PFSK-1 (cell line): ENCODE data around the gene NR0B2.

Source experiments
- FOXP2 ChIP-seq: optimal IDR thresholded peaks from 2 replicates; pipeline ENCODE3; 2011; ENCODE audit warnings: borderline replicate concordance, control low read depth, inconsistent platforms; ENCODE audit not compliant: insufficient read depth; ENCODE audit errors: extremely low read length, extremely low read depth
- POLR2AphosphoS5 ChIP-seq: IDR thresholded peaks from 2 replicates; pipeline ENCODE4 v1.6.1; 2012; ENCODE audit warnings: low read depth, mild to moderate bottlenecking, control low read depth, low read length, moderate library complexity
- REST ChIP-seq, 2 experiments: IDR thresholded peaks; 2 replicates each; pipeline versions ENCODE4 v1.6.1 to v1.8.0; 2011 to 2012; ENCODE audit warnings: low read depth in 2 of 2, low read length in 2 of 2, control low read depth in 1 of 2, inconsistent platforms in 1 of 2, mild to moderate bottlenecking in 1 of 2, moderate library complexity in 1 of 2; ENCODE audit not compliant: insufficient read depth in 1 of 2
- SIN3A ChIP-seq: IDR thresholded peaks from 2 replicates; pipeline ENCODE4 v1.6.1; 2012; ENCODE audit warnings: mild to moderate bottlenecking, low read length, moderate library complexity, borderline replicate concordance; ENCODE audit not compliant: insufficient read depth
- TAF1 ChIP-seq: IDR thresholded peaks from 2 replicates; pipeline ENCODE4 v1.6.1; 2012; ENCODE audit warnings: low read length, control low read depth, borderline replicate concordance; ENCODE audit not compliant: insufficient read depth

NR0B2 gene

GRCh38 chr1:26945728-26946127 is 32.0 kb upstream of the NR0B2 start:
- TF ChIP-seq POLR2AphosphoS5 (no peak), FOXP2 (no peak), REST (IDR thresholded peaks at IDR 0.05; ENCODE audit: insufficient read depth in 1 of 2, low read depth in 2 of 2, low read length in 2 of 2) (no peak), TAF1 (no peak), SIN3A (no peak)

GRCh38 chr1:26945138-26945537 is 31.4 kb upstream of the NR0B2 start:
- TF ChIP-seq POLR2AphosphoS5: no peak
- no peak for TF ChIP-seq TAF1
- TF ChIP-seq SIN3A: no peak
- no peak for TF ChIP-seq FOXP2
- no peak for TF ChIP-seq REST (IDR thresholded peaks at IDR 0.05; ENCODE audit: insufficient read depth in 1 of 2, low read depth in 2 of 2, low read length in 2 of 2)

GRCh38 chr1:26942656-26943055 is 28.9 kb upstream of the NR0B2 start:
- no peak for TF ChIP-seq POLR2AphosphoS5
- no peak for TF ChIP-seq SIN3A
- TF ChIP-seq REST (IDR thresholded peaks at IDR 0.05; ENCODE audit: insufficient read depth in 1 of 2, low read depth in 2 of 2, low read length in 2 of 2): no peak
- no peak for TF ChIP-seq FOXP2
- TF ChIP-seq TAF1: no peak

DNA sequence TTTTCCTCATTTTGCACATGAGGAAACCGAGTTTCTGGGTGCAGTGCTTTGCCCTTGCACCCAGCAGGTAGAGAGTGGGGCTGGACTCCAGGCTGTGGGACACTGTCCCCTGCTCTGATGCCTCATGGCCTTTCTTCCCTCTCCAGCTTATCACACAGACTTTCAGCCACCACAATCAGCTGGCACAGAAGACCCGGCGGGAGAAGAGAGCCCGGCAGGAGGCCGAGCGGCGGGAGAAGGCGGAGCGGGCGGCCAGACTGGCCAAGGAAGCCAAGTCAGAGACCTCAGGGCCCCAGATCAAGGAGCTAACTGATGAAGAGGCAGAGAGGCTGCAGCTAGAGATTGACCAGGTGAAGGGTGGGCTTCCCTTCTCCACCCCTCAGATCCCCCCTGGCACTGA is 27.5 kb upstream of the NR0B2 start:
- TF ChIP-seq POLR2AphosphoS5 (no peak), FOXP2 (no peak), TAF1 (no peak), REST (IDR thresholded peaks at IDR 0.05; ENCODE audit: insufficient read depth in 1 of 2, low read depth in 2 of 2, low read length in 2 of 2) (no peak), SIN3A (no peak)

- TF ChIP-seq TAF1: no peak
- no peak for TF ChIP-seq FOXP2
- no peak for TF ChIP-seq REST (IDR thresholded peaks at IDR 0.05; ENCODE audit: insufficient read depth in 1 of 2, low read depth in 2 of 2, low read length in 2 of 2)
- no peak for TF ChIP-seq SIN3A
- TF ChIP-seq POLR2AphosphoS5: no peak
These were observed 24.9 kb upstream of the NR0B2 start for GRCh38 chr1:26938659-26939025.
